GM12878 (cell line): ENCODE measurements around the gene FXYD4. TPM values are rescaled to one million over a fixed set of nuclear protein-coding genes. Genes with fewer than 3 reads are reported as not detected.

Experiments used
- BACH1 ChIP-seq: fragments of 450-650 bp; IDR thresholded peaks from 2 replicates; pipeline ENCODE4 v1.6.1; 2017; ENCODE audit warnings: mild to moderate bottlenecking, borderline replicate concordance
- DPF2 ChIP-seq: fragments of 450-650 bp; IDR thresholded peaks from 2 replicates; pipeline ENCODE4 v1.6.1; 2017; ENCODE audit warnings: mild to moderate bottlenecking
- E2F4 ChIP-seq: IDR thresholded peaks from 2 replicates; pipeline ENCODE4 v1.6.1; 2012; ENCODE audit warnings: low read depth, low read length, improper control_type of control experiment
- EED ChIP-seq: sonication (generic); IDR thresholded peaks from 2 replicates; pipeline ENCODE4 v1.6.1; 2016; ENCODE audit warnings: antibody characterized with exemption, low read depth
- HDAC2 ChIP-seq: fragments of 200-600 bp; sonication (generic); IDR thresholded peaks from 2 replicates; pipeline ENCODE4 v1.6.1; 2017
- IKZF2 ChIP-seq, 2 experiments: fragments of 450-650 bp; IDR thresholded peaks; 2 replicates each; pipeline ENCODE4 v1.6.1; 2017; ENCODE audit warnings: mild to moderate bottlenecking in 2 of 2, moderate library complexity in 2 of 2
- IRF4 ChIP-seq: IDR thresholded peaks from 2 replicates; pipeline ENCODE4 v1.6.1; 2011; ENCODE audit warnings: low read depth, low read length
- MTA3 ChIP-seq: IDR thresholded peaks from 2 replicates; pipeline ENCODE4 v1.6.1; 2012; ENCODE audit warnings: low read length, inconsistent platforms, borderline replicate concordance
- MYC ChIP-seq: IDR thresholded peaks from 2 replicates; pipeline ENCODE4 v1.6.1; 2011; ENCODE audit warnings: mild to moderate bottlenecking, low read length, moderate library complexity, inconsistent platforms; ENCODE audit not compliant: insufficient read depth, insufficient replicate concordance, insufficient read length, severe bottlenecking
- POLR2AphosphoS2 ChIP-seq: IDR thresholded peaks from 2 replicates; pipeline ENCODE4 v1.6.1; 2011; ENCODE audit warnings: low read depth, mild to moderate bottlenecking, low read length, improper control_type of control experiment, moderate library complexity
- RBBP5 ChIP-seq: fragments of 200-600 bp; sonication (generic); conservative IDR thresholded peaks from 2 replicates; pipeline ENCODE4 v1.6.1; 2016
- REST ChIP-seq: IDR thresholded peaks from 2 replicates; pipeline ENCODE4 v1.6.1; 2012; ENCODE audit warnings: mild to moderate bottlenecking, low read depth, low read length
- SMAD1 ChIP-seq: fragments of 450-650 bp; IDR thresholded peaks from 2 replicates; pipeline ENCODE4 v1.6.1; 2018; ENCODE audit warnings: mild to moderate bottlenecking, low read depth; ENCODE audit not compliant: partially characterized antibody
- SPI1 ChIP-seq: IDR thresholded peaks from 2 replicates; pipeline ENCODE4 v1.6.1; 2011; ENCODE audit warnings: low read depth, mild to moderate bottlenecking, low read length, moderate library complexity, borderline replicate concordance; ENCODE audit not compliant: insufficient read depth
- WRNIP1 ChIP-seq: IDR thresholded peaks from 2 replicates; pipeline ENCODE4 v1.6.1; 2011; ENCODE audit warnings: low read depth, low read length, improper control_type of control experiment, borderline replicate concordance
- ZNF217 ChIP-seq: fragments of 450-650 bp; IDR thresholded peaks from 2 replicates; pipeline ENCODE4 v1.6.1; 2017; ENCODE audit warnings: antibody characterized with exemption, mild to moderate bottlenecking
- ZNF622 ChIP-seq: fragments of 450-650 bp; IDR thresholded peaks from 2 replicates; pipeline ENCODE4 v1.6.1; 2017; ENCODE audit warnings: mild to moderate bottlenecking, inconsistent platforms
- polyA plus RNA-seq, 11 experiments: library from polyadenylated mRNA; depleted of rRNA in 4 of 11; unstranded in 6 of 11; stranded (reverse) in 5 of 11; fragments of >200 nt; fragmentation: Nextera tagmentation in 4 of 11; fragmentation: Illumina TruSeq in 1 of 11; extraction: Ambion mirVana in 4 of 11; extraction: Trizol in 1 of 11; gene quantifications; 1 replicate in 1 of 11; 2 replicates in 10 of 11; pipeline versions ENCODE4 v1.2.1 to v1.2.3, GENCODE V29; 2011 to 2016; ENCODE audit warnings: inconsistent platforms in 2 of 11, missing spikeins in 2 of 11, low read depth in 1 of 11
- total RNA-seq, 4 experiments: library from RNA; depleted of rRNA in 3 of 4; stranded (reverse); fragments of >200 nt in 3 of 4; fragmentation: Illumina TruSeq in 1 of 4; extraction: Trizol in 1 of 4; gene quantifications; 2 replicates each; pipeline versions ENCODE4 v1.2.1 to v1.2.3, GENCODE V29; 2013 to 2021
- TF ChIP-seq, protein P1 (sequence below): fragments of 450-650 bp; IDR thresholded peaks from 2 replicates; pipeline ENCODE4 v1.6.1; 2017; ENCODE audit warnings: mild to moderate bottlenecking, low read depth, inconsistent platforms; ENCODE audit not compliant: poor library complexity, severe bottlenecking
- TF ChIP-seq, protein P2 (sequence below): fragments of 150-350 bp; IDR thresholded peaks from 2 replicates; pipeline ENCODE4 v1.6.1; 2016; ENCODE audit warnings: low read depth, low read length

Gene FXYD4
- total and polyA plus RNA-seq, 10 of the 15 experiments (the other 5 are each of a cell fraction or from before 2014, with no cell fraction given) = not detected

DNA sequence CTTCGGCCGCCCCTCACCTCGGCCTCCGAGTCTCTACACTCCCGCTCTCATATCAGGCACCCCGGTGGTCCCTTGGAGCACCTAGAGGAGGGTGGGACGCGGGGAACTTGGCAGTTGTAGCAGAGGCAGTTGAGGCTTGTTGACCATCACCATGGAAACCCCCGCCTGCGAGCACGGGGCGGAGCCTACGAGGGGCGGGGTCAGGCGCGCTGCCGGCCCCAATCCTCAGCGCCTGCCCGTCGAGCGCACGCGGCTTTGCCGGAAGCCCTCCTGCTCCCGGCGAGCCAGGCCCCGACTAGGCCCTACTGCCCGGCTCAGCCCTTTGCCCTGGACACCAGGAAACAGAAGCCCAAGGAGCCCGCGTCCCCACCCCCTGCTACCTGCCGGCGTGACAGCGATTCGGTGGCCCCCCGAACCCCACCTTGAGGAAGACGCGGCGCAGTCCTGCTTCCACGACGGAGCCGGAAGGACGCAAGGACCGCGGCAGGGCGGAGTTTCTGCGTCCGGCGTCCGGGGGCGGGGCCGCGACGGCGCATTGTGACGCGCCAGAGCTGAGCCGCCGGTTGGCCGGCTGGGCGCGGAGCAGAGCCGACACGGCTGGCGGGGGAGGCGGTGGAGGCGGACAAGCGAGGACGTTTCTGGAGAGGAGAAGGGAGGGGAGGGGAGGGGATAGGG, 37.4 kb downstream of the FXYD4 start, which contains the start of gene HNRNPF (continued):
- no peak for TF ChIP-seq REST
- TF ChIP-seq ZNF217 = no peak
- TF ChIP-seq WRNIP1 = no peak
- TF ChIP-seq, protein P1, sequence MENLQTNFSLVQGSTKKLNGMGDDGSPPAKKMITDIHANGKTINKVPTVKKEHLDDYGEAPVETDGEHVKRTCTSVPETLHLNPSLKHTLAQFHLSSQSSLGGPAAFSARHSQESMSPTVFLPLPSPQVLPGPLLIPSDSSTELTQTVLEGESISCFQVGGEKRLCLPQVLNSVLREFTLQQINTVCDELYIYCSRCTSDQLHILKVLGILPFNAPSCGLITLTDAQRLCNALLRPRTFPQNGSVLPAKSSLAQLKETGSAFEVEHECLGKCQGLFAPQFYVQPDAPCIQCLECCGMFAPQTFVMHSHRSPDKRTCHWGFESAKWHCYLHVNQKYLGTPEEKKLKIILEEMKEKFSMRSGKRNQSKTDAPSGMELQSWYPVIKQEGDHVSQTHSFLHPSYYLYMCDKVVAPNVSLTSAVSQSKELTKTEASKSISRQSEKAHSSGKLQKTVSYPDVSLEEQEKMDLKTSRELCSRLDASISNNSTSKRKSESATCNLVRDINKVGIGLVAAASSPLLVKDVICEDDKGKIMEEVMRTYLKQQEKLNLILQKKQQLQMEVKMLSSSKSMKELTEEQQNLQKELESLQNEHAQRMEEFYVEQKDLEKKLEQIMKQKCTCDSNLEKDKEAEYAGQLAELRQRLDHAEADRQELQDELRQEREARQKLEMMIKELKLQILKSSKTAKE = no peak
- TF ChIP-seq DPF2 = no peak
- no peak for TF ChIP-seq SMAD1
- TF ChIP-seq POLR2AphosphoS2 = peak; percentile 60; the same call in 1 of the 2 replicates
- no peak for TF ChIP-seq ZNF622
- no peak for TF ChIP-seq SPI1
- no peak for TF ChIP-seq RBBP5
- peak; percentile 90 for TF ChIP-seq MYC
- TF ChIP-seq, protein P2, sequence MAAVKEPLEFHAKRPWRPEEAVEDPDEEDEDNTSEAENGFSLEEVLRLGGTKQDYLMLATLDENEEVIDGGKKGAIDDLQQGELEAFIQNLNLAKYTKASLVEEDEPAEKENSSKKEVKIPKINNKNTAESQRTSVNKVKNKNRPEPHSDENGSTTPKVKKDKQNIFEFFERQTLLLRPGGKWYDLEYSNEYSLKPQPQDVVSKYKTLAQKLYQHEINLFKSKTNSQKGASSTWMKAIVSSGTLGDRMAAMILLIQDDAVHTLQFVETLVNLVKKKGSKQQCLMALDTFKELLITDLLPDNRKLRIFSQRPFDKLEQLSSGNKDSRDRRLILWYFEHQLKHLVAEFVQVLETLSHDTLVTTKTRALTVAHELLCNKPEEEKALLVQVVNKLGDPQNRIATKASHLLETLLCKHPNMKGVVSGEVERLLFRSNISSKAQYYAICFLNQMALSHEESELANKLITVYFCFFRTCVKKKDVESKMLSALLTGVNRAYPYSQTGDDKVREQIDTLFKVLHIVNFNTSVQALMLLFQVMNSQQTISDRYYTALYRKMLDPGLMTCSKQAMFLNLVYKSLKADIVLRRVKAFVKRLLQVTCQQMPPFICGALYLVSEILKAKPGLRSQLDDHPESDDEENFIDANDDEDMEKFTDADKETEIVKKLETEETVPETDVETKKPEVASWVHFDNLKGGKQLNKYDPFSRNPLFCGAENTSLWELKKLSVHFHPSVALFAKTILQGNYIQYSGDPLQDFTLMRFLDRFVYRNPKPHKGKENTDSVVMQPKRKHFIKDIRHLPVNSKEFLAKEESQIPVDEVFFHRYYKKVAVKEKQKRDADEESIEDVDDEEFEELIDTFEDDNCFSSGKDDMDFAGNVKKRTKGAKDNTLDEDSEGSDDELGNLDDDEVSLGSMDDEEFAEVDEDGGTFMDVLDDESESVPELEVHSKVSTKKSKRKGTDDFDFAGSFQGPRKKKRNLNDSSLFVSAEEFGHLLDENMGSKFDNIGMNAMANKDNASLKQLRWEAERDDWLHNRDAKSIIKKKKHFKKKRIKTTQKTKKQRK = no peak
- 0 out of 2 replicates have a peak, but pooled peaks have one; percentile 75 for TF ChIP-seq HDAC2
- TF ChIP-seq IRF4 = no peak
- TF ChIP-seq EED = no peak
- no peak for TF ChIP-seq IKZF2 (IDR thresholded peaks at IDR 0.05)
- TF ChIP-seq E2F4 = no peak
- peak; percentile 62; the same call in 1 of the 2 replicates for TF ChIP-seq BACH1
- no peak for TF ChIP-seq MTA3
